Stimulated activated CD8-positive, alpha-beta memory T cell treated with anti-CD3 and anti-CD28 coated beads, Interleukin-12 subunit alpha, Interleukin-12 subunit beta, amount 100 ng/mL, for 24 hours (primary cell): ENCODE data around the gene AGAP1.

ENCODE experiments used
- DNase-seq: peaks from one replicate; pipeline ENCODE4 v3.0.0-alpha.2; 2020; ENCODE audit errors: extremely low read depth

The AGAP1 gene

DNA sequence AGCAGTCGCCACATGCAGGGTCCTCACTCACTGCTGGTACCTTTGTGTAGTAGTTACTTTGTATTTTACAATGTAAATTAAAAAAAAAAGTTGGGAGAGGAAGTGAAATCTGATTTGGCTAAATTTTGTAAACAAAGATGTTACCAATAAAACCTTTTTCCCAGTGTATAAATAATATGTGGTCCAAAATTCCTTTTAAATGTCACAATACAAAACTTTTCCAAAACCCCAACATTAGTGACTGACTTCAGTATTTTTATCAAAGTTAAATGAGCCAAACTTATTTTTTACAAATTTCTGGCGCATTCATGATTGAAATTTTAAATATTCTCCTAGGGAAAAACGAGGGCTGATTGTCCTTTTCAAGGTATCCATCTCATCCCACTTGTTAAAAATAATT, 239.9 kb downstream of the AGAP1 start:
- no peak for DNase-seq

DNA sequence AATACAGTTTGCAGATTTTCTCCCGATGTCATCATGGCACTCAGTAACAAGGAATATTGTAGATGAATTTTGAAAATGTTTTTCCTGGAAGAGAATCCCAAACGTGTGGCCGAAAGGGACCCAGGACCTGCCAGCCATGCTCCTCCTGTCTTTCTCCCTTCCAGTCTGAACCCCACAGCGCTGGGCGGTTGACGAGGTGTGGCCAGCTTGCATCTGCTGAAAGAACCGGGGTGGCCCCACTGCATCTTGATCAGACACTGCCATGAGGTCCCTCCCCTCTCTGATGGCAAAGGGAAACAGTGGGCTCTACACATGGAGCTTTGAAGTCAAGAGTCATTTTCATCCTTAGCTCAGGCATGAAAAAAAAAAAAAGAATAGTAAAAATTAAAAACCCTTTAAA, 240.3 kb downstream of the AGAP1 start:
- no peak for DNase-seq

GRCh38 chr2:235734688-235735231, 240.9 kb downstream of the AGAP1 start:
- DNase-seq: no peak

GRCh38 chr2:235737396-235737795, 243.6 kb downstream of the AGAP1 start:
- DNase-seq: no peak

DNA sequence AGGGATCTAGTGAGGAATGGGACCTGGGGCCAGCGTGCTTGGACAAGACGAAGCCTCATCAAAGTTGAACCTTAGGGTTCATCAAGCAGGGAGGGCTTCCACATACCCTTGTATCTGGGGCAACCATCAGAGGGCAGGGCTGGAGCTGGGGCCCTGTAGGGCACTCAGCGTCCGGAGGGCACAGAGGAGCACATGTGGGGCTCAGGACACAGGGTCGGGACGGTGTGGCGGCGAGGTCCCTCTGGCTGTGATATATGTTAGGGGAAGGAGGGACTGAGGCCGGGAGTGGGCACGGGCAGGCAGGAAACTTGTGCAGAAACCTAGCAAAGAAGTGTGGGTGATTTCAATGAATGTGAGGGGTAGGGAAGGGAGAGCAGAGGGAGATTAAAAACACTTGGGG, 244.0 kb downstream of the AGAP1 start:
- DNase-seq: no peak

DNA sequence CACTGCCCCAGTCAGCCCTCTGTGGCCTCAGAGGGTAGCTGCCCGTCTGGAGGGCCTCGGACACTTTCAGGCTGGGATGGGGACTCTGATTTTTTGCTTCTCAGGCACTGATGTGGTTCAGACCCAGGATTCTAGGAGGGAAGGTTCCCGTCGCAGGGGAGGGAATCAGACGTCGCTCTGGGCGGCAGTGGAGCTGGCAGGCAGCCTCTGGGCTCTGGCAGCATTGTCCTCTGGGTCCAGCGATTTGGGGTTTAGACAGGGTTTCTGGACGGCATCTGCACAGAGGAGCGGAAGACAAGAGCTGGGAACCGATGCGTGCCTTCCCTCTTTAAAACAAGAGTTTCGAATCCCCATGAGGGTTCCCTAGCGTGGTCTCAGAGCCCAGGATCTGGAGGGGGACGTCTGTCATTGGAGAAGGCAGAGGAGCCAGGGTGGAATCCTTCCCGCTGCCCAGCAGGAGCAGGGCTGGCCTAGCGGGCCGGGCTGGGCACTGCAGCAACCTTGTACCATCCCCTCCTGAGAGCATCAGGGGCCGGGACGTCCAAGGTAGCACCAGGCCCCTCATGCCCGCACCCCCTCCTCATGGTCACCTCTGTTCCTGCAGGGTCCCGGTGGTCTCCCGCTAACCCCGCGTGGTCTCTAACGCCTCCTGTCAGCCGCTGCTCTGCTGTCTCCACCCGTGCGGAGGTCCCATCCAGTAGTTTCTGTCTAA, 246.0 kb downstream of the AGAP1 start:
- no peak for DNase-seq

DNA sequence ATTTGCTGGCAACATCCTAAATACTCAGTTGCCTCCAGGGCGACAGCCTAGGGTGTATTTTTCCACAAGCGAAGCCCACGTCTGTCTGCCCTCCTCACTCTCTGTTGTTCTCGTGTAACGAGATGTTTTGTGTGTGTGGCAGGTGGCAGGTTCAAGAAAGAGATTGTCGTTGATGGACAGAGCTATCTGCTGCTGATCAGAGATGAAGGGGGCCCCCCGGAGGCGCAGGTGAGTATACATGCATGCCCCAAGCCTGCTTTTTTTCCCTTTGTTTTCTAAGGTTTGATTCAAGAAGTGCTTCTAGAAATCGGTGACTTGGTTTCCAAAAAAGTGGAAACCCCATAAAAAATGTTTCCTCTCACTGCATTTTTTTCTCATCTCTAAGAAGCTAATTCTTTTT, 247.0 kb downstream of the AGAP1 start:
- no peak for DNase-seq

DNA sequence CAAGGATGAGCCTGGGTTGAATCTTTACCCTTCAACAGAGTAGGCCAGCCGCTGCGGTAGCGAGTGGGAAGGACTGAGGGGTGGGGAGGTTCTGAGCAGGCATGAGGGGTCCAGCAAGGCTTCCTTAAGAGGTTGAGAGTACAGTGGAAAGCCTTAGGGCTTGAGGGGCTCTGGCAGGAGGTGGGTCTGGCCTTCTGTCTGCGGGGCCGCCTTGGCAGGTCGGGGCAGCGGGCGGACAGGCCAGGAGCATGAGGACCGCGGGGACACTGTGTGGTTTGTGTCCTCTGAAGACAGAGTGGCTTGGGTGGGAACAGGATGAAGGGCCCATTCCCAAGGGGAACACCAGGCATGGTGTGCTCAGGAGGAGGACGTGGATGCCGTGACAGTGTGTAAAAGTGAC, 250.3 kb downstream of the AGAP1 start:
- DNase-seq: no peak

GRCh38 chr2:235745597-235745996, 251.8 kb downstream of the AGAP1 start:
- no peak for DNase-seq

- DNase-seq: peak; percentile 11
These were observed 252.6 kb downstream of the AGAP1 start for GRCh38 chr2:235746257-235746934.

- DNase-seq: no peak
These were observed 253.3 kb downstream of the AGAP1 start for GRCh38 chr2:235747001-235747785.

- DNase-seq: no peak
These were observed 253.9 kb downstream of the AGAP1 start for GRCh38 chr2:235747786-235748091.

- no peak for DNase-seq
These were observed 255.4 kb downstream of the AGAP1 start for GRCh38 chr2:235749121-235749770.

DNA sequence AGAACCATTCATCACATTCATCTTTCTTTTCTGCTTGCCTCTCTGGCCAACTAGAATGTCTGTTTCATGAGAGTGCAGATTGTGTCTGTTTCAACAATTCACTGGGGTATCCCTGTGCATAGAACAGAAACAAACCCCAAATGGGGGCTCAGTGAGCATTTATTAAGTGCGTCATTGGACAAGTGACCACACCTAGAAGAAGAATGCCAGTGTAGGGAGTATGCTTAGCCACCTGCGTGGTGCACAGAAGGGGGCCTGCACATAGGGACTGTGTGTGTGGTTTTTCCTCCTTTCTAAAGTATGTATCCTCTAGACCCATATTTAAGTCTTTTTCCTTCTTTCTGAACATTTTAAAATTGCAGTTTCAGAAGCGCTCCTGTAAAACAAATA, 255.9 kb downstream of the AGAP1 start:
- DNase-seq: no peak

DNA sequence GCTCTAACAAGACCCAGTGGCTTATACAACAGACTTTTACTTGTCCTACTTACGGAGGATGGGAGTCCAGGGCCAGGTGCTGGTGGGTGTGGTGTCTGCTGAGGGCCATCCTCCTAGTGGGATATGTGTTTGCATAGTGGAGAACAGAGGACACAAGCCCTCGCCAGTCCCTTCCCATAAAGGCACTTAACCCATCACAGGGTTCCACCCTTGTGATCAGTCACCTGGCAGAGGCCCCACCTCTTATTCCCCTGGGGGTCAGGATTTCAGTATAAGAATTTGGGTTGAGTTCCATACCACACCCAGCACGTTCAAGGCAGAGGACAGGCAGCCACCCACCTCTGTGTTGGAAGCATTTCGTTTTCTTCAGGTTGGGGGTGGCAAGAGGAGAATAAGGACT, 259.0 kb downstream of the AGAP1 start:
- no peak for DNase-seq

DNA sequence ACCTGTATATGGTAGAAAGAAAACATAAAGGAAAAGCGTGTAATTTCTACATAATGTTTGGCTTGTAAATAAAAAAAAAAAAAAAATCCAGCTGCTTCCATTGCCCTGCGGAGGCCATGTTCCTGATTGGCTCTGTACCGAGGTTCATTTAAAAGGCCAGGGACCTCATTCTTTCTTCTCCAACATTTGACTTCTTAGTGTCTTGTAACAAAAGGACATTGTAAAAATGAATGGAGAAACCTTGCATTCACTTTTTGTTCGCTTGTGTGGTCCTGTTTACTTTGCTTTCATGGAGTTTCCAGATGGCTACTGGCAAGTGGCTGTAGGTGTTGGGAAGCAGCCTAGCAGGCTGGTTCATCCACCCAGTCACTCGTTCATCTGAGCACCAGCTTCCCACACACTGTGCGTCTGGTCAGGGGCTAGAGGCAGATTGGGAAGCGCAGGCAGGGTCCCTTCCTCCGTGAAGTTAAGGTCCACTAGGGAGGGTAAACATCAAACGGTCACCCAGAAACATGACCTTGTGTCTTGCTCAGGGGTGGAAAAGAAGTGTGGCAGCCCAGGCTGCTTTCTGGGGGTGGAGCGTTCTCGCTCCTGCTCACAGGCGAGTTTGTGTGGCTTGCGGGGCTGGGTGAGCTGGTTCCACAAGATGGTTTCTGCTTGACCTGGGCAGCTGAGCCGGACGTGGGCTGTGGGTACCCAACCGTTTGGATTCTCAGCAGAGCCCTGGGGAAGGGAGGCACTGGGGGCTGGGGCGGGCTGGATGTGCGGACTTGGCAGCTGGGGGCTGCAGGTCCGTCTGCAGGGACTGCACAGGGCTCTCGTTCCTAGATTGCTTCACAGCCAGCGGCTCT, 260.7 kb downstream of the AGAP1 start:
- no peak for DNase-seq

- DNase-seq: no peak
These were observed 262.6 kb downstream of the AGAP1 start for GRCh38 chr2:235756491-235756890.

DNA sequence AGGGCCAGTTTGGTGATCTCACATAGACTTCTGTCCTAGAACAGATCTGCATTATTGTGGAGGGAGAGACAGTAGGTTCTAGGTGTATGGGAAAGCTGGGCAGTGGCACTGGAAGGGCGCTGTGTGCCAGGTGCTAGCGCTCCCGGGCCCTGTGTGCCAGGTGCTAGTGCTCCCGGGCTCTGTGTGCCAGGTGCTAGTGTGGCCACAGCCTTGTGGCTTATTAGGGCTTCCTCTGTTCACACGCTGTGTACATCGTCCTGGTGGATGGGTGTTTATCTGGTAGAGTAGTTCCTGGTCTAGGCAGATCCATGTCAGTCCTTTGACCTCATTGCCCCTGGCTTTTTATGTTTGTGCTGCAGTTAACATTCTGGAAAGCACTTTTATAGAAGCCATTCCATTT, 263.4 kb downstream of the AGAP1 start:
- no peak for DNase-seq

GRCh38 chr2:235757640-235758039, 263.8 kb downstream of the AGAP1 start:
- no peak for DNase-seq

DNA sequence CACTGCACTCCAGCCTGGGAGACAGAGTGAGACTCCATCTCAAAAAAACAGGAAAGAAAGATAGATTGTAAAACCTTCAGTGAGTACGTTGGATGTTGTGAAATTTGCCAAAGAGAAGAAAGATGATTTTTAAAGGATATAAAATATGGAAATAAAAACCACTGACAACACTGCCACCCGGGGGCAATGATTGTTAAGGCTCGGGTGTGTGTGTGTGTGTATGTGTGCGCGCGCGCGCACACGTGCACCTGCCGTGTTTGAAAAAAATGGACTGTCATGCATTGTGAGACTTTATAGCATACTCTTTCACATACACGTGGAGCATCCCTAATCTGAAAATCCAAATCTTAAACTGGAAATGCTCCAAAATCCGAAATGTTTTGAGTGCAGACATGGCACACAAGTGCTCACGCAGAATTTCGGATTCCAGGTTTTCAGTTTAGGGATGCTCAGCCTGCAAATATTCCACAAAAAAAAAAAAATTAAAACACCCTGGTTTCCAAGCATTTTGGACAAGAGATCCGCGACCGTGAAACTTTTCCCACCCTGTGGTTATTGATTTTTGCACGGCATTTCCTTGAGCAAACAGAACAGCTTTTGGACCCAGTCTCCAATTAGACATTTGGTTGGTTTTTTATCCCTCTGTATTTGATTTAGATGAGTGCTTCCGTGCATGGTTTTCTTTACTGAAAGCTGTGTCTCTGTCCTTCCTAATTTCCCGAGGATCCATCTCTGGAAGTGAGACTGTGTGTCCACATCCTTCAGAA, 269.2 kb downstream of the AGAP1 start:
- no peak for DNase-seq

DNA sequence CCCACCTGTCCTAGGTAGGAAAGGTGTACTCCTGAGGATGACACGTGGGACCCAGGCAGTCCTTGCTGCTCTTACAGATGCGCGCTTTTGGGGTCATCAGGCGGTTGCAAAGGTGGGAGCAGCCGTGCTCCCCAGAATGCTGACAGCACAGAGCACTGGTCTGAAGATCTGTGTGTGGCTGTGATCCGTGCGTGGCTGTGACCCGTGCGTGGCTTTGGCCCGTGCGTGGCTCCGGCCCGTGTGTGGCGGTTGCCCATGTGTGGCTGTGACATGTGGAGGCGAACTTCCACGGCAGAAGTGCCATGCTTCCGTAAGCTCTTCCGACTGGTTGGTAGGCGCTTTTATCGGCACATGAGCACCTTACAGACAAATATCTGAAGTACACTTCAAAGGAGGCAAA, 270.0 kb downstream of the AGAP1 start:
- DNase-seq: no peak
